ENCODE data around the gene NOL4L.

NOL4L gene

GRCh38 chr20:32523613-32524213 is 61.4 kb downstream of the NOL4L start:
- TF ChIP-seq EZH2 (IDR thresholded peaks at IDR 0.05; ENCODE audit: borderline replicate concordance, low read length) (no peak), CTCF (IDR thresholded peaks at IDR 0.05; ENCODE audit: low read length) (no peak)
- Histone ChIP-seq H3K9me3 (ENCODE audit: low read length) (no peaks in the 10 kb centered on the region), H3K4me1 (ENCODE audit: insufficient read depth, low read length, severe bottlenecking) (peaks cover 19% of the 10 kb centered on the region), H3K9me2 (ENCODE audit: low read depth, low read length) (no peaks in the 10 kb centered on the region), H3K9ac (ENCODE audit: low read length) (no peak overlapping the region), H3F3A (ENCODE audit: insufficient read depth, low read length) (no peaks in the 10 kb centered on the region), H3K4me2 (ENCODE audit: low read length) (no peak overlapping the region), H3K27me3 (ENCODE audit: insufficient read depth, low read length) (no peaks in the 10 kb centered on the region), H3K79me2 (ENCODE audit: insufficient read depth, low read length) (no peaks in the 10 kb centered on the region), H3K36me3 (ENCODE audit: insufficient read depth, low read length) (no peaks in the 10 kb centered on the region), H4K20me1 (ENCODE audit: insufficient read depth, low read length) (no peaks in the 10 kb centered on the region), H3K27ac (ENCODE audit: low read depth, low read length, poor library complexity, severe bottlenecking) (no peak overlapping the region), H2AFZ (ENCODE audit: low read length) (no peak overlapping the region), H3K4me3 (ENCODE audit: low read depth, low read length, poor library complexity, severe bottlenecking) (no peak overlapping the region)

- H3K9me3 ChIP-seq (ENCODE audit: low read length) = no peaks in the 10 kb centered on the region
- H3F3A ChIP-seq (ENCODE audit: insufficient read depth, low read length) = no peaks in the 10 kb centered on the region
- no peak overlapping the region for H3K9ac ChIP-seq (ENCODE audit: low read length)
- no peak overlapping the region for H3K4me3 ChIP-seq (ENCODE audit: low read depth, low read length, poor library complexity, severe bottlenecking)
- no peaks in the 10 kb centered on the region for H3K27me3 ChIP-seq (ENCODE audit: insufficient read depth, low read length)
- no peak overlapping the region for H2AFZ ChIP-seq (ENCODE audit: low read length)
- no peaks in the 10 kb centered on the region for H3K9me2 ChIP-seq (ENCODE audit: low read depth, low read length)
- peaks cover 12% of the 10 kb centered on the region for H3K4me1 ChIP-seq (ENCODE audit: insufficient read depth, low read length, severe bottlenecking)
- H4K20me1 ChIP-seq (ENCODE audit: insufficient read depth, low read length) = no peaks in the 10 kb centered on the region
- no peak overlapping the region for H3K4me2 ChIP-seq (ENCODE audit: low read length)
- H3K36me3 ChIP-seq (ENCODE audit: insufficient read depth, low read length) = no peaks in the 10 kb centered on the region
- TF ChIP-seq CTCF (IDR thresholded peaks at IDR 0.05; ENCODE audit: low read length) = no peak
- TF ChIP-seq EZH2 (IDR thresholded peaks at IDR 0.05; ENCODE audit: borderline replicate concordance, low read length) = no peak
- no peak overlapping the region for H3K27ac ChIP-seq (ENCODE audit: low read depth, low read length, poor library complexity, severe bottlenecking)
- H3K79me2 ChIP-seq (ENCODE audit: insufficient read depth, low read length) = no peaks in the 10 kb centered on the region
Measured at GRCh38 chr20:32522776-32523612, 62.1 kb downstream of the NOL4L start.

- no peaks in the 10 kb centered on the region for H3K79me2 ChIP-seq (ENCODE audit: insufficient read depth, low read length)
- no peaks in the 10 kb centered on the region for H3K9me3 ChIP-seq (ENCODE audit: low read length)
- no peak overlapping the region for H3K4me3 ChIP-seq (ENCODE audit: low read depth, low read length, poor library complexity, severe bottlenecking)
- TF ChIP-seq EZH2 (IDR thresholded peaks at IDR 0.05; ENCODE audit: borderline replicate concordance, low read length) = no peak
- TF ChIP-seq CTCF (IDR thresholded peaks at IDR 0.05; ENCODE audit: low read length) = no peak
- H3K9ac ChIP-seq (ENCODE audit: low read length) = no peak overlapping the region
- H2AFZ ChIP-seq (ENCODE audit: low read length) = no peak overlapping the region
- no peaks in the 10 kb centered on the region for H3K27me3 ChIP-seq (ENCODE audit: insufficient read depth, low read length)
- H3F3A ChIP-seq (ENCODE audit: insufficient read depth, low read length) = no peaks in the 10 kb centered on the region
- peaks cover 7% of the 10 kb centered on the region for H3K4me1 ChIP-seq (ENCODE audit: insufficient read depth, low read length, severe bottlenecking)
- no peaks in the 10 kb centered on the region for H3K9me2 ChIP-seq (ENCODE audit: low read depth, low read length)
- no peak overlapping the region for H3K27ac ChIP-seq (ENCODE audit: low read depth, low read length, poor library complexity, severe bottlenecking)
- no peaks in the 10 kb centered on the region for H4K20me1 ChIP-seq (ENCODE audit: insufficient read depth, low read length)
- no peaks in the 10 kb centered on the region for H3K36me3 ChIP-seq (ENCODE audit: insufficient read depth, low read length)
- no peak overlapping the region for H3K4me2 ChIP-seq (ENCODE audit: low read length)
Measured at GRCh38 chr20:32522526-32522775, 62.7 kb downstream of the NOL4L start.
